ENCODE measurements around the gene SPATA7. TPM values are rescaled to one million over a fixed set of nuclear protein-coding genes. Genes with fewer than 3 reads are reported as not detected.
A peak's percentile ranks its signal among the peaks of the same experiment; 100 is the strongest.

SPATA7 gene
- total RNA-seq, 2 donors from 2014 or later = 8.9 to 14.3 TPM

DNA sequence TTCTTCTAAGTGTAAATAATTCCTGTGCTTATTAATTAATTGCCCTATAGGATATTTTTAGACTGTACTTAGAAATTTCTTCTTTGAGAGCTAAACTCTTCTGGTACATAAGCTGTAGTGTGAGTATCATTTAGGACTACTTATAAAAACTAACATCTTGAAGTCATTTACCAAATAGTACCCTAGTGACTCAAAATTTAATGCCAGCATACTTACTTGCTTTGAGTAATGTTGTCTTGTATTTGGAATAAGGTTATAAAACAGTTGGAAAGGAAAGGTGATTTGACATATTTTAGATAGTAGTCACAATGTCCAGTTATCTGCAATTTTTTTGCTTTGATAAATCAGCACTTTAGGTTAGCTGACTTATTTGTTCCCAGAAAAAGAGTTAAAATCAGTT is 39.1 kb downstream of the SPATA7 start:
- TF ChIP-seq POLR2A (IDR thresholded peaks at IDR 0.05) = no peak
- no peaks in the 10 kb centered on the region for H3K36me3 ChIP-seq (replicated peaks in 1 of 2; ENCODE audit: insufficient read depth in 1 of 2, low read depth in 2 of 2)
- H3K27ac ChIP-seq = no peak overlapping the region
- H3K4me3 ChIP-seq = no peak overlapping the region
- ATAC-seq (no peak), DNase-seq (no peak)
- H3K4me1 ChIP-seq = peaks cover 12% of the 10 kb centered on the region
- intact Hi-C loops (cut with DNase I) = no loop called here
- H3K9me3 ChIP-seq = no peaks in the 10 kb centered on the region
- H3K27me3 ChIP-seq = no peaks in the 10 kb centered on the region

GRCh38 chr14:88426271-88426670 is 40.8 kb downstream of the SPATA7 start:
- no peak overlapping the region for H3K27ac ChIP-seq
- H3K9me3 ChIP-seq = no peaks in the 10 kb centered on the region
- DNase-seq = peak in 1 of 4 donors; percentile 48
- TF ChIP-seq, protein P1, sequence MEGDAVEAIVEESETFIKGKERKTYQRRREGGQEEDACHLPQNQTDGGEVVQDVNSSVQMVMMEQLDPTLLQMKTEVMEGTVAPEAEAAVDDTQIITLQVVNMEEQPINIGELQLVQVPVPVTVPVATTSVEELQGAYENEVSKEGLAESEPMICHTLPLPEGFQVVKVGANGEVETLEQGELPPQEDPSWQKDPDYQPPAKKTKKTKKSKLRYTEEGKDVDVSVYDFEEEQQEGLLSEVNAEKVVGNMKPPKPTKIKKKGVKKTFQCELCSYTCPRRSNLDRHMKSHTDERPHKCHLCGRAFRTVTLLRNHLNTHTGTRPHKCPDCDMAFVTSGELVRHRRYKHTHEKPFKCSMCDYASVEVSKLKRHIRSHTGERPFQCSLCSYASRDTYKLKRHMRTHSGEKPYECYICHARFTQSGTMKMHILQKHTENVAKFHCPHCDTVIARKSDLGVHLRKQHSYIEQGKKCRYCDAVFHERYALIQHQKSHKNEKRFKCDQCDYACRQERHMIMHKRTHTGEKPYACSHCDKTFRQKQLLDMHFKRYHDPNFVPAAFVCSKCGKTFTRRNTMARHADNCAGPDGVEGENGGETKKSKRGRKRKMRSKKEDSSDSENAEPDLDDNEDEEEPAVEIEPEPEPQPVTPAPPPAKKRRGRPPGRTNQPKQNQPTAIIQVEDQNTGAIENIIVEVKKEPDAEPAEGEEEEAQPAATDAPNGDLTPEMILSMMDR (IDR thresholded peaks at IDR 0.05) = no peak
- no peak for TF ChIP-seq POLR2A (IDR thresholded peaks at IDR 0.05)
- ATAC-seq = no peak
- WGBS, 2 donors = 65 to 78% methylated on average over 7 of the region's 7 CpGs
- no peak overlapping the region for H3K4me3 ChIP-seq
- intact Hi-C loops (cut with DNase I) = no loop called here
- no peaks in the 10 kb centered on the region for H3K27me3 ChIP-seq
- H3K4me1 ChIP-seq = no peaks in the 10 kb centered on the region
- H3K36me3 ChIP-seq (replicated peaks in 1 of 2; ENCODE audit: insufficient read depth in 1 of 2, low read depth in 2 of 2) = no peaks in the 10 kb centered on the region

DNA sequence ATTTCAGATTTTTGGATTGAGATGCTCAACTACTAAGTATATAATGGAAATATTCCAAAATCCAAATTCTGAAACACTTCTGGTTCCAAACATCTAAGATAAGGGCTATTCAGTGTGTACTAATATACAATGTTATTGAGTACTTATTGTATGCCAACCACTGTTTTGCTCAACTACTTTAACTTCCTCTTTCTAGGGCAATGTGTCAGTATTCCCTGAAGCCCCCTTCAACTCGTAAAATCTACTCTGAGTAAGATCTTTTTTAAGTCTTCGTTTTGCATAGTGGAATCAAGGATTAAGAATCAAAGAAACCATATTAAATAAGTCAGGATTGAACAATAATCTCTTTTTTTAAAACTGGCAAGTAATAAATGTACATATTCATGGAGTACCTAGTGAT is 45.5 kb downstream of the SPATA7 start:
- 83 to 86% methylated on average over 2 of the region's 2 CpGs for WGBS, 2 donors
- DNase-seq = no peak
- ATAC-seq = no peak
- H3K36me3 ChIP-seq (replicated peaks in 1 of 2; ENCODE audit: insufficient read depth in 1 of 2, low read depth in 2 of 2) = no peaks in the 10 kb centered on the region
- no peak overlapping the region for H3K27ac ChIP-seq
- no peak overlapping the region for H3K4me3 ChIP-seq
- TF ChIP-seq, protein P1 (IDR thresholded peaks at IDR 0.05) = no peak
- TF ChIP-seq POLR2A (IDR thresholded peaks at IDR 0.05) = no peak
- H3K4me1 ChIP-seq = no peaks in the 10 kb centered on the region
- H3K9me3 ChIP-seq = no peaks in the 10 kb centered on the region
- intact Hi-C loops (cut with DNase I) = no loop called here
- H3K27me3 ChIP-seq = no peaks in the 10 kb centered on the region

GRCh38 chr14:88437658-88438057 is 52.2 kb downstream of the SPATA7 start:
- WGBS, 2 donors = 90 to 96% methylated on average over 5 of the region's 5 CpGs
- Histone ChIP-seq H3K9me3 (no peaks in the 10 kb centered on the region), H3K4me3 (no peak overlapping the region), H3K27me3 (no peaks in the 10 kb centered on the region), H3K4me1 (peaks cover 9% of the 10 kb centered on the region), H3K36me3 (replicated peaks in 1 of 2; ENCODE audit: insufficient read depth in 1 of 2, low read depth in 2 of 2) (peaks cover 0 to 2% of the 10 kb centered on the region in 2 donors), H3K27ac (no peak overlapping the region)
- ATAC-seq (no peak), DNase-seq (no peak)
- intact Hi-C loops (cut with DNase I) = no loop called here
- TF ChIP-seq, protein P1 (IDR thresholded peaks at IDR 0.05) = peak in 2 of 7 experiments; percentile 2 to 4
- TF ChIP-seq POLR2A (IDR thresholded peaks at IDR 0.05) = no peak

DNA sequence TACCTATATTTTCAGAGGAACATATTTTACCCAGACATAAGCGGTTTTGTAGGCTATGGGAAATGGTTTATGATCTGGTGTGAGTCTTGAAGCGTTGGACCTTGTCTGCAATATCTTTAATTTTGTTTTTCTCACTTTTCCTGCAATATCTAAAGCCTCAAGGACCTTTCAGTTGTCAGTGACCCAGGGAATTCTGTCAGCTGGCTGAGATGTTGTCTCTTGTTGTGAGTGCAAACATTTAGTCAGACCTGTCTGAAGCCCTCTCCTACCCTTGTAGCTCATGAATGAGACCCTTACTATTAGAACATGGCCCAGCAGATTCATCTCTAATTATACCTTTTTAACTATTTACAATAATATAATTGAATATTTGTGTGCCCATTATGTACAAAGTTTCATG is 53.6 kb downstream of the SPATA7 start:
- Histone ChIP-seq H3K9me3 (no peaks in the 10 kb centered on the region), H3K36me3 (replicated peaks in 1 of 2; ENCODE audit: insufficient read depth in 1 of 2, low read depth in 2 of 2) (peaks cover 0 to 2% of the 10 kb centered on the region in 2 donors), H3K27me3 (no peaks in the 10 kb centered on the region), H3K27ac (peak overlapping the region in 2 of 4 donors; percentile 6 to 8), H3K4me1 (peaks cover 9% of the 10 kb centered on the region), H3K4me3 (no peak overlapping the region)
- intact Hi-C loops (cut with DNase I) = no loop called here
- ATAC-seq = no peak
- DNase-seq = peak in 1 of 4 donors; percentile 40
- 69 to 71% methylated on average over 2 of the region's 2 CpGs for WGBS, 2 donors
- TF ChIP-seq POLR2A (IDR thresholded peaks at IDR 0.05) = no peak
- TF ChIP-seq, protein P1 (IDR thresholded peaks at IDR 0.05) = no peak

Measured in body of pancreas (tissue), 4 donors.